Skeletal muscle satellite cell (primary cell): Measurements from ENCODE around the gene UQCRQ.

Experiments used
- H3K27me3 ChIP-seq: 2 replicates; pipeline ENCODE4 v1.7.0; 2013; ENCODE audit warnings: low read length; ENCODE audit not compliant: control insufficient read depth, insufficient read depth
- H3K36me3 ChIP-seq: 2 replicates; pipeline ENCODE4 v1.7.0; 2013; ENCODE audit warnings: mild to moderate bottlenecking, control low read depth, low read length; ENCODE audit not compliant: insufficient read depth
- H3K4me1 ChIP-seq: 2 replicates; pipeline ENCODE4 v1.7.0; 2013; ENCODE audit warnings: low read length; ENCODE audit not compliant: control insufficient read depth, insufficient read depth
- H3K4me2 ChIP-seq: 2 replicates; pipeline ENCODE4 v1.7.0; 2013; ENCODE audit warnings: mild to moderate bottlenecking, low read length
- H3K4me3 ChIP-seq: 2 replicates; pipeline ENCODE4 v1.7.0; 2013; ENCODE audit warnings: low read length
- H3K9ac ChIP-seq: 2 replicates; pipeline ENCODE4 v1.7.0; 2013; ENCODE audit warnings: mild to moderate bottlenecking, low read depth, low read length, moderate library complexity
- H3K9me3 ChIP-seq: replicated peaks from 2 replicates; pipeline ENCODE4 v1.7.0; 2013; ENCODE audit warnings: mild to moderate bottlenecking, control low read depth, low read length

UQCRQ gene

GRCh38 chr5:132825834-132826391 lies 40.5 kb upstream of the UQCRQ start:
- Histone ChIP-seq H3K4me2 (no peak overlapping the region), H3K27me3 (no peaks in the 10 kb centered on the region), H3K36me3 (peaks cover 11% of the 10 kb centered on the region), H3K4me1 (peaks cover 8% of the 10 kb centered on the region), H3K9me3 (no peaks in the 10 kb centered on the region), H3K9ac (no peak overlapping the region), H3K4me3 (no peak overlapping the region)

- Histone ChIP-seq H3K36me3 (peaks cover 11% of the 10 kb centered on the region), H3K4me2 (no peak overlapping the region), H3K27me3 (no peaks in the 10 kb centered on the region), H3K9ac (no peak overlapping the region), H3K4me1 (peaks cover 8% of the 10 kb centered on the region), H3K9me3 (no peaks in the 10 kb centered on the region), H3K4me3 (no peak overlapping the region)
These were observed 39.9 kb upstream of the UQCRQ start for GRCh38 chr5:132826424-132827082.

GRCh38 chr5:132827943-132828673 lies 38.3 kb upstream of the UQCRQ start:
- Histone ChIP-seq H3K4me1 (peaks cover 8% of the 10 kb centered on the region), H3K4me2 (no peak overlapping the region), H3K9me3 (no peaks in the 10 kb centered on the region), H3K36me3 (peaks cover 11% of the 10 kb centered on the region), H3K27me3 (no peaks in the 10 kb centered on the region), H3K9ac (no peak overlapping the region), H3K4me3 (no peak overlapping the region)

- Histone ChIP-seq H3K4me3 (no peak overlapping the region), H3K9ac (peak overlapping the region; percentile 89), H3K27me3 (no peaks in the 10 kb centered on the region), H3K9me3 (no peaks in the 10 kb centered on the region), H3K36me3 (peaks cover 8% of the 10 kb centered on the region), H3K4me1 (peaks cover 8% of the 10 kb centered on the region), H3K4me2 (peak overlapping the region; percentile 99)
These were observed 37.5 kb upstream of the UQCRQ start for GRCh38 chr5:132828846-132829494.

- peaks cover 4% of the 10 kb centered on the region for H3K36me3 ChIP-seq
- H3K4me3 ChIP-seq, result peak overlapping the region; percentile 99
- peaks cover 8% of the 10 kb centered on the region for H3K4me1 ChIP-seq
- no peaks in the 10 kb centered on the region for H3K9me3 ChIP-seq
- H3K9ac ChIP-seq, result peak overlapping the region; percentile 89
- peak overlapping the region; percentile 99 for H3K4me2 ChIP-seq
- no peaks in the 10 kb centered on the region for H3K27me3 ChIP-seq
These were observed 36.6 kb upstream of the UQCRQ start for GRCh38 chr5:132829742-132830435.

- Histone ChIP-seq H3K9me3 (no peaks in the 10 kb centered on the region), H3K9ac (peak within 1 kb of the TSS; percentile 89), H3K36me3 (no peaks in the 10 kb centered on the region), H3K27me3 (no peaks in the 10 kb centered on the region), H3K4me3 (peak within 1 kb of the TSS; percentile 99), H3K4me1 (peaks cover 8% of the 10 kb centered on the region), H3K4me2 (peak within 1 kb of the TSS; percentile 99)
These were observed 35.9 kb upstream of the UQCRQ start, which contains the start of gene SHROOM1 for GRCh38 chr5:132830436-132831094. Gene SHROOM1 (minus strand): TSS chr5:132830647. CDS start chr5:132826140, 4,507 bp downstream.

- Histone ChIP-seq H3K4me1 (peaks cover 8% of the 10 kb centered on the region), H3K9ac (peak overlapping the region; percentile 89), H3K36me3 (no peaks in the 10 kb centered on the region), H3K4me3 (peak overlapping the region; percentile 99), H3K27me3 (no peaks in the 10 kb centered on the region), H3K9me3 (no peaks in the 10 kb centered on the region), H3K4me2 (peak overlapping the region; percentile 99)
These were observed 35.2 kb upstream of the UQCRQ start for GRCh38 chr5:132831095-132831860.

GRCh38 chr5:132832612-132833011 lies 33.8 kb upstream of the UQCRQ start:
- Histone ChIP-seq H3K9me3 (no peaks in the 10 kb centered on the region), H3K27me3 (no peaks in the 10 kb centered on the region), H3K4me2 (no peak overlapping the region), H3K36me3 (no peaks in the 10 kb centered on the region), H3K4me1 (peaks cover 8% of the 10 kb centered on the region), H3K4me3 (no peak overlapping the region), H3K9ac (no peak overlapping the region)

- Histone ChIP-seq H3K27me3 (no peaks in the 10 kb centered on the region), H3K4me1 (peaks cover 8% of the 10 kb centered on the region), H3K36me3 (no peaks in the 10 kb centered on the region), H3K4me2 (no peak overlapping the region), H3K9ac (no peak overlapping the region), H3K4me3 (no peak overlapping the region), H3K9me3 (no peaks in the 10 kb centered on the region)
These were observed 32.4 kb upstream of the UQCRQ start for GRCh38 chr5:132834057-132834456.

- no peaks in the 10 kb centered on the region for H3K9me3 ChIP-seq
- H3K4me3 ChIP-seq, result no peak overlapping the region
- H3K36me3 ChIP-seq, result no peaks in the 10 kb centered on the region
- H3K4me1 ChIP-seq, result peaks cover 24% of the 10 kb centered on the region
- H3K4me2 ChIP-seq, result no peak overlapping the region
- H3K9ac ChIP-seq, result no peak overlapping the region
- H3K27me3 ChIP-seq, result no peaks in the 10 kb centered on the region
These were observed 29.6 kb upstream of the UQCRQ start for GRCh38 chr5:132836852-132837251.
